Activated naive CD4-positive, alpha-beta T cell treated with Interleukin-2 at 50 U/mL for 16 hours (primary cell): ENCODE data around the gene NRROS.

ENCODE experiments used
- DNase-seq: peaks from one replicate; pipeline ENCODE4 v3.0.0-alpha.2; 2020

NRROS gene

DNA sequence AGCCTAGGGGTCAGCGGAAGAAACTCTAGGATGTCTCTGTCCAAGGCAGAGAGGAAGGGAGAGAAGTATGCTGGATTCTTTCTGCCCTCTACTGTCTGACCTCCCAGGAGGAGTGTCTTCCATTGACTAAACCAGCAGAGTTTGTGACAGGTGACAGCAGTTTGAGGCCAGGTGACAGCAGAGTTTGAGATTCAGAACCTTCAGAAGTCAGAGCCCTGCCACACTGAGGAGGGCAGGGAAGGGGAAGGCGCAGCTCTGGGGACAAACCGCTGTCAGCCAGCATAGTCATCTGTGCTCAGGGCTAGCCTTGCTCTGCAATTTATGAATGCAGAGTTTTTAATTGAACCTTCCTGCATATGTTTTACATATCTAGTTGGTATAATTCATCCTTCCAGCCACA is 12.3 kb downstream of the NRROS start:
- no peak for DNase-seq

DNA sequence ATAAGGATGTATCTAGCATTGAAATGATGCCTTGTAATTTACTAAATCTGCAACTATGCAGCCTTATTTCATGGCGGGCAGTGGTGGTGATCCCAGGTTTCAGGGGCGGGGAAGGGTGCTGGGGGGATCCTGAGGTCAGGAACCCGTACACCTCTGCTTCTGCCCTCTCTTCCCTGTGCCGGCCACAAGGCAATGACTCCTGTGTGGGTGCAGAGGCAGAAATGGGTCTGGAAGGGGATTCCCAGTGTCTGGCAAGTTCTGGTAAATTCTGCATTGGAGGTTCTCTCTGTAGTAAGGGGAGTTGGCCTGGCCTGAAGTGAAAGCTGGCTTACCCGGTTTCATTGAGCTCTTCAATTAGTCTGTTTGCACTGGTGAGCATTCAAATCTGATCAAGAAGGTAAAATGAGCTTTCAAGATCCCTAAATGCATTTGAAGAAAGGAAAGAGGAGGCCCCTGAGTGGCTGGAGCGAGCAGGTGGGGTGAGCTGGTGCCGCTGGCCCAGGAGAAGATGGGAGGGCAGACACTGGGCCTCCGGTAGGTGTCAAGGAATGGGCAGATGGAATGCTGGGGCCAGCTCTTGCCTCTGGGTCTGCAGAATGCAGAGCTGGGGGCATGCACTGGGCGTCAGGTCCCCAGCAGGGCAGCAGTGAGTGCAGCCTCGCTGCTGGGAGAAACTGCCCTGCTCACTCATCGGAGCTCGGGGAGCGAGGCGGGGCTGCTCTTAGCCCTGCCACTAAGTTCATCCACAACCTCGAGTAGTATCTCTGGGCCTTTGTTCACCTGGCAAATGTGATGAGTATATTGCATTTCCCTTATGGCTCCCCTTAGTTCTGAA is 13.7 kb downstream of the NRROS start:
- no peak for DNase-seq

DNA sequence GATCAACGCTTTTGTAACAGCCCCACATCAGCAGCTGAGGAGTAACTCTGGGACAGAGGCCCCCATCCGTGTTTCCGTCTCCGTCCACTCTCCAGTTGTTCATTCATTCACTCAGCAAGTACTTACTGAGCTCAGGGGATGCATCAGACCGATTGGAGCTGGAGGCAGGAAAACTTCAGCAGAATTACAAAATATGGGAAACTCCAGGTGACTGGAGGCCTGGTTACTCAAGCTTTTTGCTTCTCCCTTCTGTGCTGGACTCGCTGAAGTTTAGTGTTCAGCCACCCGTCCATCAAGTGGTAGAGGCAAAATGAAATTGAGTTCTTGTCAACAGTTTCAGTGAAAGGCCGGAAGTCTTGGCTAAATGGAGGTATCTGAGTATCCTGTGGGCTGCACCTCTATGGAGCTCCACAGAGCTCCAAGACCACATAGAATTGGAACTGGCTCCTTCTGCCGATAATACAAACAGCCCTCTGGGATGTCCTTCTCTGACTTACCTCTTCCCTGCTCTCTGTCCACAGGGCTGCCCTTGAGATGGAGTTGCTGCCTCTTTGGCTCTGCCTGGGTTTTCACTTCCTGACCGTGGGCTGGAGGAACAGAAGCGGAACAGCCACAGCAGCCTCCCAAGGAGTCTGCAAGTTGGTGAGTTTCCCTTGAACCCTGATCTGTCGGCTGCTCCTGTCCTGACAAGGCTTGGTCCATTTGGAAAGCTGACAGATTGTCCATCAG is 14.7 kb downstream of the NRROS start:
- DNase-seq: no peak

DNA sequence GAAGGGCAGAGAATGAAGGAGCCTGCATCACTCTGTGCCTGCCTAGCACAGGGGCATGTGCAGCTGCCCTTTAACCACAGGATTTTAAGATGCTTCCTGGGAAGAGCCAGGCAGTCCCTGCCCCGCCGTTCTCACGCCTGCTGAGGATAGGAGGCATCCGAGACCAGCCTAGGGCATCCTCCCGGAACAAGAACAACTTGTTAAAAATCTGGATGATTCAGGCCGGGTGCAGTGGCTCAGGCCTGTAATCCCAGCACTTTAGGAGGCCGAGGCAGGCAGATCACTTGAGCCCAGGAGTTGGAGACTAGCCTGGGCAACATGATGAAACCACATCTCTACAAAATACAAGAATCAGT is 15.2 kb downstream of the NRROS start:
- no peak for DNase-seq

DNA sequence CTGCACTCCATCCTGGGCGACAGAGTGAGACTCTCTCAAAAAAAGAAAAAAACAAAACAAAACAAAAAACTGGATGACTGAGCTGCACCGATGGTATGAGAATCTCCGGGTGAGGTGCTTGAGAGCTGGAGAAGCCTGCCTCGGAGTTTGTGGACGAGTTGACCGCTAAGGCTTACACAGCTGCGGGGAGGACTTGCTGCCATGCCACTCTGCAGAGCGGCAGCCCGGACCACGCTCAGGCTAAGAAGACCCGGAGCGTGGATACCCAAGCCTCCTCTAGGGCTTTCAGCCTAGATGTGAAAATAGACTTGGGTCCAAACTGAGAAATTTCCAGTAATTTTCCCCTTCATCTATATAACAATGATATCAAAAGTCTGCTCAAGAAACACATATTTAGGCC is 16.0 kb downstream of the NRROS start:
- DNase-seq: no peak

DNA sequence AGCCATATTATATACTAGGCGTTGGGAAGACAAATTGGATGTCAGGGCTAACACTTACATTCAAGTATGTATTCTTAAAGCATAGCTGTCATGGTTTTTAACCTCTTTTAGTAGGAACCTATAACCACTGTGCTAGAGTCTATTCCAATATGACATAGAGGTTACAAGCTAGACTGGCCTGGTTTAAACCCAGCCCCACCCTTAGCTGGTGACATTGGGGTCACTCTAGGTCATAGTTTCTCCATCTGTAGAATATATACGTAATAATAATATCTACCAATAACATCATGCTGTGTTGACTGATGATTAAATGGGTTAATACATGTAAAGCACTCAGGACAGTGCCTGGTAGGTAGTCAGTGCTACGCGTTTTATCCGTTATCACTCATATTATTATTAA is 16.7 kb downstream of the NRROS start:
- no peak for DNase-seq

DNA sequence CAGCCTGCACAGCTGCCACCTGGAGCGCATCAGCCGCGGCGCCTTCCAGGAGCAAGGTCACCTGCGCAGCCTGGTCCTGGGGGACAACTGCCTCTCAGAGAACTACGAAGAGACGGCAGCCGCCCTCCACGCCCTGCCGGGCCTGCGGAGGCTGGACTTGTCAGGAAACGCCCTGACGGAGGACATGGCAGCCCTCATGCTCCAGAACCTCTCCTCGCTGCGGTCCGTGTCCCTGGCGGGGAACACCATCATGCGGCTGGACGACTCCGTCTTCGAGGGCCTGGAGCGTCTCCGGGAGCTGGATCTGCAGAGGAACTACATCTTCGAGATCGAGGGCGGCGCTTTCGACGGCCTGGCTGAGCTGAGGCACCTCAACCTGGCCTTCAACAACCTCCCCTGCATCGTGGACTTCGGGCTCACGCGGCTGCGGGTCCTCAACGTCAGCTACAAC is 20.4 kb downstream of the NRROS start:
- no peak for DNase-seq

DNA sequence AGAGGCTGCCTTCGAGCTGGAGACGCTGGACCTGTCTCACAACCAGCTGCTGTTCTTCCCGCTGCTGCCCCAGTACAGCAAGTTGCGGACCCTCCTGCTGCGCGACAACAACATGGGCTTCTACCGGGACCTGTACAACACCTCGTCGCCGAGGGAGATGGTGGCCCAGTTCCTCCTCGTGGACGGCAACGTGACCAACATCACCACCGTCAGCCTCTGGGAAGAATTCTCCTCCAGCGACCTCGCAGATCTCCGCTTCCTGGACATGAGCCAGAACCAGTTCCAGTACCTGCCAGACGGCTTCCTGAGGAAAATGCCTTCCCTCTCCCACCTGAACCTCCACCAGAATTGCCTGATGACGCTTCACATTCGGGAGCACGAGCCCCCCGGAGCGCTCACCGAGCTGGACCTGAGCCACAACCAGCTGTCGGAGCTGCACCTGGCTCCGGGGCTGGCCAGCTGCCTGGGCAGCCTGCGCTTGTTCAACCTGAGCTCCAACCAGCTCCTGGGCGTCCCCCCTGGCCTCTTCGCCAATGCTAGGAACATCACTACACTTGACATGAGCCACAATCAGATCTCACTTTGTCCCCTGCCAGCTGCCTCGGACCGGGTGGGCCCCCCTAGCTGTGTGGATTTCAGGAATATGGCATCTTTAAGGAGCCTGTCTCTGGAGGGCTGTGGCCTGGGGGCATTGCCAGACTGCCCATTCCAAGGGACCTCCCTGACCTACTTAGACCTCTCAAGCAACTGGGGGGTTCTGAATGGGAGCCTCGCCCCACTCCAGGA is 21.1 kb downstream of the NRROS start:
- DNase-seq: no peak

DNA sequence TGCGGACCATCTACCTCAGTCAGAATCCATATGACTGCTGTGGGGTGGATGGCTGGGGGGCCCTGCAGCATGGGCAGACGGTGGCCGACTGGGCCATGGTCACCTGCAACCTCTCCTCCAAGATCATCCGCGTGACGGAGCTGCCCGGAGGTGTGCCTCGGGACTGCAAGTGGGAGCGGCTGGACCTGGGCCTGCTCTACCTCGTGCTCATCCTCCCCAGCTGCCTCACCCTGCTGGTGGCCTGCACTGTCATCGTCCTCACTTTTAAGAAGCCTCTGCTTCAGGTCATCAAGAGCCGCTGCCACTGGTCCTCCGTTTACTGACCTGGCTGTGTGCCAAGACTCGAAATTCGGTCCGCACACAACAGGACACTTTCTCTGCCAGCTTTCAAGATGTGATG is 21.9 kb downstream of the NRROS start:
- no peak for DNase-seq

DNA sequence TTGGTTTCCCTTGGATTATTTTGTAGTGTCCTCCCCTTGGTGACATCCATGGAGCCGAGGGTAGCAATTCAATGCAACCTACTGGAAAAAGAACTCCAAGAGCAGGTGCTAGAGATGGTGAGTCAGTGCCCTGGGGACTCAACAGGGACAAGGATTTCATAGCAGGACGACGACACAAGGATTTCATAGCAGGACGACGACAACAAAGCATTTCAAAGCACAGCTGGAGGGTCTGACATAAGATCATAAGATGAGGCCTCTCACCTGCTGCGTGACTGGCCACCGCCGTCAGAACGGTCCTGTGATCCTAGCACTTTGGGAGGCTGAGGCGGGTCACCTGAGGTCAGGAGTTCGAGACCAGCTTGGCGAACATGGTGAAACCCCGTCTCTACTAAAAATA is 22.5 kb downstream of the NRROS start:
- no peak for DNase-seq

DNA sequence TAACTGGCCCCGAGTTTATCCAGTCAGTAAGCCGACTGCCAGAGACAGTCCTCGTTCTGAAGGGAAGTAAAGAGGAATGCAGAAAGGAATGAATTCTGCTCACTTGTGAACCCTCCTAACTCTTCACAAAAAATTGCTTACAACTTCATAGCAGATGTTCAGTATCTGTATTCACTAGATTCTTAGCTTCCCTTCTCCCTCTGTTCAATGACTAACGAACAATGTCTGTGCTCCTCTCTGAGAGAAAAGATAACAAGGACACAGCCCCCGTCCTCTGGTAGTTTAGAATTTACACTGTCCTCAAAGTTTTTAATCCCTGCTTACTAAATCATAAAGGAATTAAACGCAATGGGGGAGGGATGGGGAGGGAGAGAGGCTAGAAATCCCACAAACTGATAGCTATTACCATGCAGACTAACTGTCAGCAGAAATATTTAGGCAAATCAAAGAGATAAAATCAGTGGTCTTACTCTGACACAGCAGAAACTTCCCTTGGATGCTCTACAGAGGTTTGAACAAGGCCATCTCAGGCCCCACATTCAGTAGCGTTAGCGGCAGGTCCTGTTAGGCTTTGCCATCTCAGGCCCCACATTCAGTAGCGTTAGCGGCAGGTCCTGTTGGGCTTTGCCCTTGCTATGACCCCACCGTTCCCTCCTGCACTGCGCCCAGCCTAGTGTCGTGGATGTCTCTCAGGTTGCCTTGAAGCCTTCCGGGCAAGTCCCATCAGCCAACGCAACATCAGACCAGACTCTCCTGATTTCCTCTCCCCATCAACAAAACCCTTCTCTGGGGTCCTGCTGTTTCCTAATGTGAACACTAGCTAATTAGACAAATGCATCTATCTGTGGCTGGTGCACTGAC is 23.4 kb downstream of the NRROS start:
- no peak for DNase-seq

DNA sequence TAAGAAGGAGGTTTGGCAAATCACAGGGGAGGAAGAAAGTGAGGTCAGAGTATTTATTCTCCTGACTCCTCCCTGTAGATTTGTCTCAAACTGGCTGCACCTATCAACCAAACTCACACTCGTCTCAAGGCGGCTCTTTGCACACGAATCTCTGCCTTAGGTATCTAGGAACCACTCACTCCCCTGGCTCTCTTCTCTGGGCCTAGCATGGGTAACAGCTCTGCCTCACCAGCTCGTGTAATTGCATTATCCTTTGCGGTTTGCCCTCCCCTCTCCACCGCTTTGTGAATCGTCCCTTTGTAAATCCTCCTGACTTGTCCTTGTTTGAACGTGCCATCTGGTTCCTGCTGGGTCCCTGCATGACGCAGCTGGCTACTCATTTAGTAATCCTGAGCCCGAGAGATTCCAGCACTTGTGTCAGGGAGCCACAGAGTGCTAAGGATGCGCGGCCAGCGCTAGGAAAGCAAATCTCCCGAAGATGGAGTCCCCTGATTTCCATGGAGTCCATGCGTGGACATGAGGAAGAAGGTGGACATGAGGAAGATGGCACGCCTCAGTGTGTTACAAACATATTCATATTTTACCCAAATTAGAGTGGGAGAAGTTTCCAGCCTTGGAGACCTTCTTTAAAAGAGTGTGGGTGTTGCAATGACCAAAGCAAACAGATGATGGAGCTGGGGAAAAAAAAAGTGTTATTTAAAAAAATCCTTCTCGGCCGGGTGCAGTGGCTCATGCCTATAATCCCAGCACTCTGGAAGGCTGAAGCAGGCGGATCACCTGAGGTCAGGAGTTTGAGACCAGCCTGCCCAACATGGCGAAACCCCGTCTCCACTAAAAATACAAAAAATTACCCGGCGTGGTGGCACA is 26.7 kb downstream of the NRROS start:
- DNase-seq: no peak

DNA sequence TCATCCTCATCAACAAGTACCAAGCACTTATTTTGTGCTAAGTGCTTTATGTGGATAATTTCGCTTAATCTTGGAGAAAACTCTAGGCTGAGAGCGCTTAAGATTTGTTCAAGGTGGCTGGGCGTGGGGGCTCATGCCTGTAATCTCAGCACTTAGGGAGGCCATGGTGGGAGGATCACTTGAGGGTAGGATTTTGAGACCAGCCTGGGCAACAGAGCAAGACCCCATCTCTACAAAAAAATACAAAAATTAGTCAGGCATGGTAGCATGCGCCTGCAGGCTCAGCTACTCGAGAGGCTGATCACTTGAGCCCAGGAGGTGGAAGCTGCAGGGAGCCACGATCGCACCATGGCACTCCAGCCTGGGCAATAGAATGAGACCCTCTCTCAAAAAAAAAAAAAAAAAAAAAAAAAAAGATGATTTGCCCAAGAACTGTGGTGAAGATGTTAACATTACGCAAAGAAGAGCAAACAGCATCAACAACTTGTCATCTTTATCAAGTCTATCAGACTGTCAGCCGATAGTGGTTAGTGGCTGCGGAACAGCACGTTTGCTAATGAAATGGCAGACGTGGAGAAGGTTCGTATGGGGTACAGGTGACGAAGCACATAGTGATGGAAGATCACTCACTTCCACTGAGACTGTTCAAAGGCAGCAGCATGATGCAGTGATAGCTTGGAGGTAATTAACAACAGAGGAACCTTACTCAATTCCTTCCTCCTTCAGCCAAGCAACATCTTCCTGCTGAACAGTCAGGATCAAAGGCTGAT is 27.7 kb downstream of the NRROS start:
- DNase-seq: no peak

DNA sequence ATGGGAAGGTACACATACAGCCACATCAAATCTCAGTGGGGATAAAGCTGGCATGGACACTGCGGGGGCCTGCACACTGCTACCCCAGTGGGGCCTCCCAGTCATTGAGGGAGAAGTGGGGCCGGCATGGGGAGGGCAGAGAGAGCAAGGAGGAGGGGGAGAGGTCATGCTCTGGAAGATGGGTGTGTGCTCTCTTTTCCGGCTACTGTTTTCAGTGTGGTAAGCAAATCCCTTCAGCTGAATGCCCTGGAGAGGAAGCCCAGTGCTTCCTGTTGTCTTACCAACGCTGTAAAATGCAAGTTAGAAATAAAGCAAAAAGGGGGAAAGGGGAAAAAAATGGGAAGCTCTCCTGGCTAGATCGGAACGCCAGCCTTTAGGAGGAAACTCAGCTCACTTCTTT is 30.8 kb downstream of the NRROS start:
- no peak for DNase-seq

DNA sequence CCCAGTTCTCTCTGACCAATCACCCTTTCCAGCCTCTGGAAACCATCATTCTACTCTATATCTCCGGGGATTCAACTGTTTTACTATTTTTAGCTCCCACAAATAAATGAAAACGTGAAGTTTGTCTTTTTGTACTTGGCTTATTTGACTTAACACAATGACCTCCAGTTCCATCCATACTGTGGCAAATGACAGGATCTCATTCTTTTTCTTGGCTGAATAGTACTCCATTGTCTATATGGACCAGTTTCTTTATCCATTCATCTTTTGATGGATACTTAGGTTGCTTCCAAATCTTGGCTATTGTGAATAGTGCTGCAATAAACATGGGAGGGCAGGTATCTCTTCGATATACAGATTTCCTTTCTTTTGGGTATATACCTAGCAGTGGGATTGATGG is 34.1 kb downstream of the NRROS start:
- no peak for DNase-seq

DNA sequence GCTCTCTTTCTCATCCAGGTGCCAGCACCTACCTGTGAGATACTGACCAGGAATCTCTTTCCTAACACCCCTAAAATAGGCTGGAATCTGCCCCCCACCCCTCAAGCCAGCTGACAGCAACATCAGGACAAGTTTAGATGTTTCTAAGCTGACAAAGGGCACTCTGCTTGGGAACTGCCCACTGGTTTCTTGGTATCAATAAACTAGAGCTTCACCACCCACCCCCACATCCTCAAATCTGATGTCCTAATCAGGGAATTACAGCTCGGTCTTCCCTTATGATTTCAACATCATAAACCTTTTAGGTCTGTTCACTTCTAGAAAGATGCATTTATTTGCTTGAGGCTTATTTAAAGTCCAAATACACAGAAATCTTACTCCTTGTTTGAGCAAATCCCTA is 37.9 kb downstream of the NRROS start:
- no peak for DNase-seq

DNA sequence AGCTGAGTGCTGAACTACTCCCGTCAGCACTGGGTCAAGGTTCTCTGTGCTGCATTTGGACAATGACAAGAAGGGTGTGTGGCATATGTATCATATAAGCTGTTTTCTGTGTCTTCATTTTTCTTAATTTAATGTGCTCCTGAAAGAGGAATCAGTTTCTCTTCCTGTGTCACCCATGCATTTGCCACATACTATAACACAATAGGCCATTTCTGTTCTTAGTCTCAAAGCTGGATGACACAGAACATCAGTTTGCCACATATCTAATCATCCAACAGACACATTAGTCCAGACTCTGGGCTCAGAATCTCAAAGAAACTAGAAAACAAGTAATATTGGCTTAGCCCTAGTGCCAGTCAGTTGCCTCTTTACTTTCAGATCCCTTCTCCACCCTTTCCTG is 38.4 kb downstream of the NRROS start:
- DNase-seq: no peak

DNA sequence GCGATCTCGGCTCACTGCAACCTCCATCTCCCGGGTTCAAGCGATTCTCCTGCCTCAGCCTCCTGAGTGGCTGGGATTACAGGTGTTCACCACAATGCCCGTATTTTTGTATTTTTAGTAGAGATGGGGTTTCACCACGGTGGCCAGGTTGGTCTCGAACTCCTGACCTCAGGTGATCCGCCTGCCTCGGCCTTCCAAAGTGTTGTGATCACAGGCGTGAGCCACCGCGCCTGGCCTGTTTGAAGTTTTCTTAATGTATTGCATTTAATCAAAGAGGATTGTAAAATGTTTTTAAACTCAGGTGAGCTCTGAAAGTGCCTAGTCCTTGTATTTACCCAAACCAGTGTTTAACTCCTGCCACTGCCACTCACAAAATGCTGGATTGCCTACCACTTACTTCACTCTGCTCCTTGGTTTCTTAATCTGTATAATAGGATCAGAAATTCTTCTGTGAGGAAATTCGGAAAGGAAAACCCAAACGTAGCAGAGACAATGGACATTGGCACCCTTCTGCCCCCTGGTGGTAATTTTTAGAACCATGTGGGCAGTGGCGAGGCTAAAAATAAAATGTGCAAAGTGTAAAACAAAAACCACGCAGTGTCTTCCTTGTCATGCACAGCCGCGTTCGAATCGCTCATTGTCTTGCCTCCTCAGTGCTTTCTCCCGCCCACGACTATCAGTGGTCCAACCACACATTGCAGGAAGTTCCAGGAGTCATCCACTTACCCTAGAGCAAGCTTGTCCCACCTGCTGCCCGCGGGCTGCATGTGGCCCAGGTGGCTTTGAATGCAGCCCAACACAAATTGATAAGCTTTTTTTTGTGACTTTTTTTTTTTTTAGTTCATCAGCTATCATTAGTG is 45.3 kb downstream of the NRROS start:
- DNase-seq: peak; percentile 66

DNA sequence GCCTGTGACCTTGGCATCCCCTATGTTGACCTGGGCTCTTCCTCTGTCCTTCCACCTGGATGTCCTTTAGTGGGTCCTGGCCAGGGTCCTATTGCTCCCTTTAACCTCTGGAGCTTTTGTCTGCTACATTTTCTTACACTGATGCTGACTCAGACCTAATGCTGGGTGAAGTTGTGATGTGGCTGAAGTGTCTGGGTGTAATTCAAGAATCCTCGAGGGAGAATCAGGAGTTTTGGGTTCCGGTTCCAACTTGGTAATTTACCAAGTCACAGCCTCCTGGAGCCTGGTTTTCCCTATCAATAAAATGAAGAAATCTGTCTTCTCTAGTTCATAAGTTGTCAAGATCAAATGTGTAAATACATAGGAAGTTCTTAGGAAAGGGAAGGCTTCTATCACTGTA is 46.9 kb downstream of the NRROS start:
- no peak for DNase-seq

DNA sequence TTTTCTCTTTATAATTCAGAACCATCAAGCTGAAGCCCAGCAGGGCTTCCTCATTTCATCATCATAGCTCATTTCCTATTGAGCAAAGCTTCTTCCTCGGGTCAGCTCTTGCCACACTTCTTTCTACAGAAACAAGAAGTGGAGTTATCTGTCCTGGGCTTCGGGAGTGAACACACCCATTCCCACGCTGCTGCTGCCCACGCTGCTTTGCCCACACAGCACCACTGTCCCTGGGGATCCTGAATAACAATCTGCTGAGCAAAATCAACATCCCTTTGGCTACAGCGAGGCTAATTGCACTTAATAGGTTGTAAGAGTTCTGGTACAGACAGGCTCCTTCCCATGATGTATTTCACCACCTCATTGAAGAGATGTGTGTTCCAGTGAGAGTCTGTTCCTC is 48.9 kb downstream of the NRROS start:
- no peak for DNase-seq
